ENCODE measurements around the gene OLFM2.
"Not testable (repeated sequence)": the region's sequence is repeated elsewhere in the genome, so short reads cannot be mapped to it uniquely, and the experiment has no call there.

The OLFM2 gene

GRCh38 chr19:9860407-9860806, 75.9 kb downstream of the OLFM2 start:
- DNase-seq: no peak

GRCh38 chr19:9858766-9859165, 77.5 kb downstream of the OLFM2 start:
- no peak for DNase-seq

- DNase-seq: peak; percentile 31
These were observed 78.2 kb downstream of the OLFM2 start for GRCh38 chr19:9857920-9858746.

DNA sequence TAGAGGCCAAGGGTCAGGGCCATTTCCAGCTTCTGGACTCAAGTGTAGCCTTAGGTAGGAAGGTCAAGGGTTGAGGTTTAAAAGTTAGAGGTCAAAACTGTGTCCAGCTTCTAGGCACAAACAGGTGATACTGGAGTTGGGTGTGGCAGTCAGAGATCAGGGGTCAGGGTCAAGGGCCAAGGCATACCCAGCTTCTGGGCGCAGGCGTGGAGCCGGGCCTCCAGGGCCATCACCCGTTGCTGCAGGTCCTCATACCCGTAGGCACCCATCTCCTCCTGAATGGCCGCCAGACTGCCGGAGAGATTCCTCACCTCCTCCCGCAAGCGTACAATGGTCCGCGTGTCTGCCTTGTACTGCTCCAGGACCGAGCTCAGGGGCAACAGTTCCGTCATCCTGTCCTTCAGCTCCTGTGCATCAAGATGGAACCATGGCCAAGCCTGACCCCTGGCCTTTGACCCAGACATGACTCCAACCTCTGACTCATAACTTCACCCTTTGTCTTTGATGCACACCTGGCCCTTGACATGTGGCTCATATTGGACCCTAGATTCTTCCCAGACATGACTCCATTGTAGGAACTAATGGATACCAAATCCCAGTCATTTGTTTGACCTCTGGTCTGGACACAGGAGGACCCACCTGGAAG, 79.1 kb downstream of the OLFM2 start:
- no peak for DNase-seq

- no peak for DNase-seq
These were observed 79.7 kb downstream of the OLFM2 start for GRCh38 chr19:9856609-9857008.

DNA sequence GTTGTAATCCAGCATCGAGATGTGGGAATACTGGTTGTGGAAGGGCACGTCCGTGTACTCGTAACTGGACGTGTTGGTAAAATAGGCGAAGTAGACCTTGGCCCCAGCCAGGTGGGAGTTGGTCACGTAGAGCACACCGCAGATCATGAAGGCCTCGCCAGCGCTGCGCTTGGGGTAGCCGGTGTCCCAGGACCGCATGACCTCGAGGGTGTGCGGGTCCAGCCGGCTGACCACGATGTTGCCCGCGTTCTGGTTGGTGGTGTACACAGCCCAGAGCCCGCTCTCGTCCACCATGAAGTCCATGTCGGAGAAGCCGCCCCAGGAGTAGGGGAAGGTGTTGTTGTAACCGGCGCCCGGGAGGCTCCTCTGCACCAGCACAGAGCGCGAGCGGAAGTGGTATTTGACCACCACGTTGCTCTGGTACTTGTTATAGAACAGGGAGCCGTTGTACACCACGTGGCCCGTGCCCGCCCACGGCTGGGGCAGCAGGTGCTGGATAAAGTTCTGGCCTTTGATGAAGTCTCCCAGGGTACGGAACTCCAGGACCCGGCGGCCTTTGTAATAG, 82.0 kb downstream of the OLFM2 start:
- no peak for DNase-seq

DNA sequence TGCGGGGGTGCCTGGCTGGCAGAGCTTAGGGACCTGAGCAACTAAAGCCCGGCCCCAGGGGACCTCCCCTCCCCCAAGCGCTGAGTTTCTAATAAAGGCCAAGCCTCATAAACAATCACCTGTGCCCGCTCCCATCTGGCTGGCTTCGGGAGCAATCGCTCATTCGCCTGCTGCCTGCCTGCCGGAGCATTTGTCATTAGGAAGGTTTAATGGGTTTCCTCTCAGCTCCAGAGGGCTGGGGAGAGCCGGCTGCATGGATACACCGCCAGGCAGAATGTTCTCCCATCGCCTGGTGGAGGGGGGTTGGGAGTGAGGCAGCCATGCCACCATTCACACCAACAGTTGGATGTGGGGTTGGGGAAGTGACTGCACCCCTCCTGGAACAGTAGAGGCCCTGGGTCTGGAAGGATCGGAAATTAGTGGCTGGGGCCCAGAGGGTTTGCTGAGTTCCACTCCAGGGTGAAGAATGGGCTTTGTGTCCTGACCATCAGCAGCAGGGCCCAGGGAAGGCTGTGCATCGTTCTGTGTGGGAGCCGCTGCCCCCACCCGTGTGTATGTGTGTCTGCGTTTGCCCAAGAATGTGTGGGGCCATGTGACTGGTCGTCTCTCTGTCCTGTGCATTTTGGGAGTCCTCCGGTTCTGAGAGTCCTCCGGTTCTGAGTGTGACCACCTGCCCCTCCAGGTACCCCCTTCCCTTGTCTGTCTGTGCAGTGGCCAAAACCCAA, 85.9 kb downstream of the OLFM2 start:
- DNase-seq: no peak

DNA sequence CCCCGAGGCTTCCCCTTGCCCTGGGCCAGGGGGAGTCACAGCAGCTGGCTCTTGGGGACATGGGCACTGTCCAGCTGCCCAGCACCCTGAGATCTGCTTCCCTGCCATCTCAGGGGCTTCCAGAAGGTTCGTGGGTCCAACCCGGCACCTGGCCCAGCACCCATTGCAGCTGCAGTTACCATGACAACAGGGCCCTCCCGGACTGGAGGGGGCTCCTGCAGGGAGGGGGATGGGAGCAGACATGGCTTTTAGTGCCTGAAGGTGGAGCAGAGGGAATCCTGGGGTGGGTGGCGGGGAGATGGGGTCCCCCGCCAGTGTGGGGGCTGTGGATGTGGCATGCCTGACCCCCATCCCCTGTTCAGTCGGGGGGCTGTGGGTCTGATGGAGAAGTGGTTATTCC, 86.5 kb downstream of the OLFM2 start:
- DNase-seq: no peak

- no peak for DNase-seq
These were observed 87.6 kb downstream of the OLFM2 start for GRCh38 chr19:9848762-9849161.

DNA sequence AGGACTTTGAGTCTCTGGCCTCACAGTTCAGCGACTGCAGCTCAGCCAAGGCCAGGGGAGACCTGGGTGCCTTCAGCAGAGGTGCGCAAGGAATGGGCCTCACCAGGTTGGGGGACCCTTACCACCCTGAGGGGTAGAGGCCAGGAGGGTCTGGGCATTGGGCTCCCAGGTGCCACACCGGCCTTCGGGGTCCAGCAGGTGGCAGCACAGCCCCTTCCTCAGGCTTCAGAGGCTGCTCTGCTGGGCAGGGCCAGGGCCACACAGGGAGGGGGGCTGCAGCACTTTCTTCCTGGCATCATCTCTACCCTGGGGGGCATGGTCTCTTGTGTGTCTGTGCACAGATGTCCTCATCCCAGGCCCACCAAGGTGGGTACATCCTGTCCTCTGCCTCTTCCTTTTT, 88.3 kb downstream of the OLFM2 start:
- DNase-seq: no peak

- no peak for DNase-seq
These were observed 89.1 kb downstream of the OLFM2 start for GRCh38 chr19:9847087-9847671.

- not testable (repeated sequence) for DNase-seq
These were observed 92.6 kb downstream of the OLFM2 start for GRCh38 chr19:9843626-9844273.

DNA sequence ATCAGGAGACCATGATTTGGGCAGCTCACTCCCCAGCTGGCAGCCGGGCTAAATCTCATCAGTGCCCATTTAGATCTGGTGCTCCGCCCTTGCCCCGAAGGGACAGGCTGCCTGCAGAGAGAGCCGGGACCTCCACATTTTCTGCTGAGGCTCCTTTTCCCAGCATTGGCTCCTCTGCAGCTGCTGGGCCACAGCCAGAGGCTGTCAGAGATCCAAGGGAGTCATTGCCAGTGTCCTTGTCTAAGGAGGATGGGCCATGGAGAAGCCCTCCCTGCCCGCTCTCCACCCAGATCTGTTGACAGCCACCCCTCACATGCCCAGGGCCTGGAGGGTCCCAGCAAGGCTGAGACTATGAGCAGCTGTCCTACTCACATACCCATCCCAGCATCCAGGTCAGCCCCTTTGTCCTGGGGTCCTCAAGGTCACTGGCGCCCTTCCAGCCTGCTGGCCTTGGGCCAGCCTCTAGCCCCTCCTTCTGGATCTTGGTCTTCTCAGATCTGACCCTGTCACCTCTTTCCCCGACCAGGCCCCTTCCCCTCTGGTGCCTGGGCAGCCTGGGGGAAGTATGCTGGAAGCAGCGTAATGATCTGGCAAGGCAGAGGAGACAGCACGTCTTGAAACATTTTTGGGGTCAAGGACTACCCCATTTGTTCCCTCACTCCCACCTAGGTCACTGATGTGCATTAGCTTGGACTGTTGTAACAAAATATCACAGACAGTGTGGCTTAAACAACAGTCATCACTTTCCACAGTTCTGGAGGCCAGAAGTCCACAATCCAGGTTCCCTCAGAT, 93.3 kb downstream of the OLFM2 start:
- no peak for DNase-seq

- no peak for DNase-seq
These were observed 96.9 kb downstream of the OLFM2 start for GRCh38 chr19:9839415-9839814.

DNA sequence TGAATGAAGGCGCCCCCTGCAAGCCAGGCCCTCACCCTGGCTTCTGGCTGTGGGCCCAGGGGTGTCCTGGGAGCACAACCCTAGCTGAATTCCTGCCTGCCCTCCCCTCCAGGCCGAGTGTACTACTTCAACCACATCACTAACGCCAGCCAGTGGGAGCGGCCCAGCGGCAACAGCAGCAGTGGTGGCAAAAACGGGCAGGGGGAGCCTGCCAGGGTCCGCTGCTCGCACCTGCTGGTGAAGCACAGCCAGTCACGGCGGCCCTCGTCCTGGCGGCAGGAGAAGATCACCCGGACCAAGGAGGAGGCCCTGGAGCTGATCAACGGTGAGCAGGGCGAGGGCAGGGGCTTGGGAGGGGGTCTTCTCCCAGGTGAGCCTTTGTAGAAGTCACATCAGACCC, 98.0 kb downstream of the OLFM2 start:
- DNase-seq: no peak

DNA sequence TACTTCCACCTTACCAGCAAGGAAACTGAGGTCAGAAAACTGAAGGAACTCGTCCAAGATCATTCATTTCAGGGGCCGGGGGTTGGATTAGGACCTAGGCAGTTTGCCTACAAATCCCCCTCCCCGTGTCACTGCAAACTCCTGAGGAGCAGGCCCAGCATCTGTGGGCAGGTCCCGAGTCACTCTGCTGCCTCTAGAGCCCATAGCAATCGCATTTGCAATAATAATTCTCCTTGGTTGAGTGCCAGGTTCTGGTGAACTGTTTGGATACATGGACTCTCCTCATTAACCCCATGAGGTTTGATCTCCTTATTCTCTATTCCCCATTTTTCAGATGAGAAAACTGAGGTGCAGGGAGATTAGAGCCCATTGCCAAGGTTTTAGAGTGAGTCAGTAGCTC, 100.3 kb downstream of the OLFM2 start:
- no peak for DNase-seq

DNA sequence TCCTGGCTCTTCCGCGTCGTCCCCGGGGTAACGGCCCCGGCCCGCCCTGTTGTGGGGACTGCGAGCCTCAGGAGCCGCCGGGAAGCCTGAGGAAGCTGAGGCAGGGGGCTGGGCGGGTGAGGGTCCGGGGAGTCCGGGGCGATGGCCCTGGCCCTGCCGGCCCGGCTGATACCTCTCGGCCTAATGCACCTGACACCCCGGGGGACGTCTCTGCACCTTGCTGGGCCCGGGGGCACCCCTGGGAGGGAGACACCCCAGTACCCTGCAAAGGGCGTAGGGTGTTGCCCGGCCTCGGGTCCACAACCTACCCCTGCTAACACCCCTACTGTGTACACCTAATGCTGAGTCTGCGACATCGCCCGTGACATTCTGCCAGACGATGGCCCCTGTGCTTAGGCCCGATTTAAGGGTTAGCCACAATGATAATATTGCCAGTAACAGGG, 100.8 kb downstream of the OLFM2 start:
- DNase-seq: no peak

GRCh38 chr19:9834726-9835506, 101.4 kb downstream of the OLFM2 start, which contains the start of gene PIN1:
Gene PIN1 (plus strand): TSS chr19:9835318. CDS start chr19:9835345, 27 bp downstream.
- DNase-seq: peak; percentile 98

DNA sequence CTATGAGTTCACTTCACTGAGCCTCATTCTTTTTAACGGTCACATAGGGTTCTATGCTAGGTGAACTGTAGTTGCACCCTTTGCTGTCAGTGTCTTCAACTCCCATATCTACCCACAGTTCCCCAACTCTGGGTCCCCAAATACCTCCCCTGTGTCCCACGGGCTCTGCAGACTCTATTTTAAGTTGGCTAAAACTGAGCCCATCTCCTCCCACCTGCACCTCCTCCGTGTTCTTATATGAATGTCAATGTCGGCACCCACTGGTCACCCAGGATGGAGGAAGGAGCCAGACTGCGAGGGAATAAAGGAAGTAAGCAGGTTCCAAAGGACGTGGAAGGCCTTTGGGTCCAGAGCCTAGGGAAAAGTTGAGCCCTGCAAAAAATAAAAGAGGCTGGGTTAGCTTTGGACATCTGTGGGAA, 102.0 kb downstream of the OLFM2 start:
- DNase-seq: no peak

DNA sequence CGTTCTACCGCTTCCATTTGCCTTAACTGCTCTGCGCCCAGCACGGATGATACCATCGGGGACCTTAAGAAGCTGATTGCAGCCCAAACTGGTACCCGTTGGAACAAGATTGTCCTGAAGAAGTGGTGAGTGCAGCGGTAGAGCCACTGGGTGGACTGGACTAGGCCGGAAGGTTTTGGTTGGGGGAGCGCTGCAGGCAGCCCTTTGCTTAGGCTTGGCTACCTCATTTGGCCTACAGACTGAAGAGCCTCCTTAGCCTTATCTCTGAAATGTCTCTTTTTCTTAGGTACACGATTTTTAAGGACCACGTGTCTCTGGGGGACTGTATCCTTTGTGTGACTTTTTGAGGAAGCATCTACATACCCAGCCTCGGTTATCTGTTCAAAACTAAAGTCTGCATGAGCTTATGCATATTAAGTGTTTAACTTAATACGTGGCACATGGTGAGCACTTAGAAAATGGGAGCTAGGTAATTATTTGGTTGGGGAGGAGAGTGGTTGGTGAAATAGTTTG, 107.7 kb downstream of the OLFM2 start:
- no peak for DNase-seq

Data from effector CD8-positive, alpha-beta T cell (primary cell).